GM23338 (cell line): Measurements from ENCODE around the gene SLC2A4RG. TPM values are rescaled to one million over a fixed set of nuclear protein-coding genes. Genes with fewer than 3 reads are reported as not detected.

Experiments
- ATAC-seq: fragments of 200-7000 bp; cut with Tn5 transposase; 3 replicates; pipeline ENCODE4 v1.9.1; 2020
- DNase-seq: peaks from one replicate; pipeline ENCODE4 v3.0.0-alpha.2; 2015; ENCODE audit warnings: low spot score
- H2AFZ ChIP-seq: fragments of 200-600 bp; sonication (generic); 2 replicates; pipeline ENCODE4 v1.8.0; 2016; ENCODE audit warnings: antibody characterized with exemption, mild to moderate bottlenecking, moderate library complexity
- H3F3A ChIP-seq: fragments of 200-600 bp; sonication (generic); replicated peaks from 2 replicates; pipeline ENCODE4 v1.8.0; 2017; ENCODE audit warnings: antibody characterized with exemption, mixed run types, low read depth
- H3K27ac ChIP-seq: fragments of 200-600 bp; sonication (generic); 2 replicates; pipeline ENCODE4 v1.6.1; 2016; ENCODE audit warnings: low read depth
- H3K27me3 ChIP-seq: fragments of 200-600 bp; sonication (generic); 2 replicates; pipeline ENCODE4 v1.8.0; 2016; ENCODE audit warnings: mild to moderate bottlenecking, mixed run types, moderate library complexity; ENCODE audit not compliant: insufficient read depth
- H3K36me3 ChIP-seq: fragments of 200-600 bp; sonication (generic); 2 replicates; pipeline ENCODE4 v1.8.0; 2016; ENCODE audit warnings: mild to moderate bottlenecking; ENCODE audit not compliant: insufficient read depth
- H3K4me1 ChIP-seq: fragments of 200-600 bp; sonication (generic); 2 replicates; pipeline ENCODE4 v1.8.0; 2016; ENCODE audit warnings: mild to moderate bottlenecking, moderate library complexity; ENCODE audit not compliant: insufficient read depth
- H3K4me2 ChIP-seq: fragments of 200-600 bp; sonication (generic); 2 replicates; pipeline ENCODE4 v1.7.1; 2017; ENCODE audit warnings: mixed run types
- H3K4me3 ChIP-seq: fragments of 200-600 bp; sonication (generic); 2 replicates; pipeline ENCODE4 v1.6.1; 2016; ENCODE audit warnings: mixed run types
- H3K79me2 ChIP-seq: fragments of 200-600 bp; sonication (generic); replicated peaks from 2 replicates; pipeline ENCODE4 v1.8.0; 2017; ENCODE audit warnings: mild to moderate bottlenecking; ENCODE audit not compliant: insufficient read depth
- H3K9me2 ChIP-seq: fragments of 200-600 bp; sonication (generic); 2 replicates; pipeline ENCODE4 v1.8.0; 2017; ENCODE audit not compliant: insufficient read depth
- H4K20me1 ChIP-seq: fragments of 200-600 bp; sonication (generic); replicated peaks from 2 replicates; pipeline ENCODE4 v1.8.0; 2017; ENCODE audit warnings: mild to moderate bottlenecking; ENCODE audit not compliant: insufficient read depth
- H3K27ac Mint-ChIP-seq: 2 replicates; pipeline ENCODE4 v1.8.0; 2020; ENCODE audit warnings: inconsistent platforms, mild to moderate bottlenecking, moderate library complexity, mixed read lengths
- H3K27me3 Mint-ChIP-seq: 3 replicates; pipeline ENCODE4 v1.8.0; 2022; ENCODE audit warnings: low read depth, mild to moderate bottlenecking, moderate library complexity, mixed read lengths, inconsistent platforms; ENCODE audit not compliant: insufficient read depth, poor library complexity
- H3K36me3 Mint-ChIP-seq: 3 replicates; pipeline ENCODE4 v1.8.0; 2021; ENCODE audit warnings: low read depth, mild to moderate bottlenecking, inconsistent platforms, moderate library complexity, mixed read lengths
- H3K4me1 Mint-ChIP-seq: 3 replicates; pipeline ENCODE4 v1.8.0; 2020; ENCODE audit warnings: mild to moderate bottlenecking, inconsistent platforms, mixed read lengths
- H3K4me3 Mint-ChIP-seq: 3 replicates; pipeline ENCODE4 v1.8.0; 2021; ENCODE audit warnings: moderate library complexity, mild to moderate bottlenecking, inconsistent platforms, mixed read lengths
- H3K9me3 Mint-ChIP-seq: 3 replicates; pipeline ENCODE4 v1.8.0; 2020; ENCODE audit warnings: moderate library complexity, mild to moderate bottlenecking, inconsistent platforms, mixed read lengths
- CREB1 ChIP-seq: fragments of 250-450 bp; sonication (Bioruptor Pico); IDR thresholded peaks from 2 replicates; pipeline ENCODE4 v1.5.0; 2020; ENCODE audit warnings: low read depth, mild to moderate bottlenecking, moderate library complexity
- CTCF ChIP-seq, 2 experiments: fragments of 200-600 bp in 1 of 2; sonication (generic) in 1 of 2; conservative IDR thresholded peaks; 2 replicates each; pipeline versions ENCODE4 v1.5.1 to v1.6.1; 2016 to 2017; ENCODE audit warnings: antibody characterized with exemption in 2 of 2, low read depth in 2 of 2, mild to moderate bottlenecking in 2 of 2, moderate library complexity in 1 of 2
- ETS1 ChIP-seq: IDR thresholded peaks from 2 replicates; pipeline ENCODE4 v1.6.1; 2016; ENCODE audit warnings: antibody characterized with exemption
- EZH2 ChIP-seq: fragments of 200-600 bp; sonication (generic); IDR thresholded peaks from one replicate; pipeline ENCODE4 v1.8.0; 2017; ENCODE audit warnings: antibody characterized with exemption, mild to moderate bottlenecking, low read depth; ENCODE audit not compliant: unreplicated experiment
- EZH2phosphoT487 ChIP-seq: fragments of 200-600 bp; sonication (generic); IDR thresholded peaks from one replicate; pipeline ENCODE4 v1.8.1; 2018; ENCODE audit warnings: antibody characterized with exemption; ENCODE audit not compliant: unreplicated experiment
- JUNB ChIP-seq: IDR thresholded peaks from one replicate; pipeline ENCODE4 v1.6.1; 2016; ENCODE audit warnings: antibody characterized with exemption; ENCODE audit not compliant: unreplicated experiment
- NANOG ChIP-seq: IDR thresholded peaks from 2 replicates; pipeline ENCODE4 v1.6.1; 2016; ENCODE audit warnings: antibody characterized with exemption, borderline replicate concordance
- POLR2AphosphoS5 ChIP-seq: IDR thresholded peaks from 2 replicates; pipeline ENCODE4 v1.6.1; 2016; ENCODE audit warnings: antibody characterized with exemption, low read depth
- REST ChIP-seq: IDR thresholded peaks from one replicate; pipeline ENCODE4 v1.6.1; 2018; ENCODE audit warnings: antibody characterized with exemption; ENCODE audit not compliant: unreplicated experiment
- STAT1 ChIP-seq: IDR thresholded peaks from one replicate; pipeline ENCODE4 v1.6.1; 2016; ENCODE audit warnings: antibody characterized with exemption; ENCODE audit not compliant: unreplicated experiment
- ZNF114 ChIP-seq: fragments of 250-450 bp; sonication (Bioruptor Pico); IDR thresholded peaks from 2 replicates; pipeline ENCODE4 v1.5.0; 2020; ENCODE audit warnings: mild to moderate bottlenecking, moderate library complexity
- ZNF331 ChIP-seq: fragments of 250-450 bp; sonication (Bioruptor Pico); IDR thresholded peaks from 2 replicates; pipeline ENCODE4 v1.5.0; 2020; ENCODE audit warnings: low read depth, mild to moderate bottlenecking, moderate library complexity
- ZNF462 ChIP-seq: fragments of 250-450 bp; sonication (Bioruptor Pico); IDR thresholded peaks from 2 replicates; pipeline ENCODE4 v1.5.0; 2020; ENCODE audit warnings: mild to moderate bottlenecking, moderate library complexity
- polyA plus RNA-seq: library from polyadenylated mRNA; unstranded; fragments of >200 nt; fragmentation: Nextera tagmentation; extraction: Ambion mirVana; gene quantifications from 2 replicates; pipeline ENCODE4 v1.2.1, GENCODE V29; 2016
- total RNA-seq: library from RNA; depleted of rRNA; stranded (reverse); fragments of >200 nt; shearing (Covaris generic); gene quantifications from 2 replicates; pipeline ENCODE4 v1.2.3, GENCODE V29; 2014

The SLC2A4RG gene
- total and polyA plus RNA-seq, 2 experiments from 2014 or later, result 22.8 to 42.0 TPM

GRCh38 chr20:63771046-63771707, 31.6 kb downstream of the SLC2A4RG start:
- TF ChIP-seq ZNF331 (CRISPR knock-in tag) (no peak), EZH2phosphoT487 (no peak), ETS1 (no peak), CTCF (conservative IDR thresholded peaks at IDR 0.05; ENCODE audit: low read depth in 2 of 2) (no peak), CREB1 (CRISPR knock-in tag) (no peak), EZH2 (no peak), STAT1 (no peak), ZNF114 (CRISPR knock-in tag) (no peak), NANOG (no peak), REST (no peak), ZNF462 (CRISPR knock-in tag) (no peak), JUNB (no peak), POLR2AphosphoS5 (no peak)
- H3K4me3 Mint-ChIP-seq, result no peak overlapping the region
- Histone ChIP-seq H2AFZ (no peak overlapping the region), H3K27me3 (no peaks in the 10 kb centered on the region), H4K20me1 (no peaks in the 10 kb centered on the region), H3K9me2 (no peaks in the 10 kb centered on the region), H3K4me2 (no peak overlapping the region), H3K27ac (no peak overlapping the region), H3F3A (peaks cover 17% of the 10 kb centered on the region; the same call in 1 of the 2 replicates), H3K4me3 (no peak overlapping the region), H3K4me1 (peaks cover 2% of the 10 kb centered on the region; the same call in 1 of the 2 replicates), H3K79me2 (0 out of 2 replicates have a peak, but pooled peaks cover 8% of the 10 kb centered on the region), H3K36me3 (no peaks in the 10 kb centered on the region)
- H3K27ac Mint-ChIP-seq, result no peak overlapping the region
- ATAC-seq (no peak), DNase-seq (no peak)
- H3K4me1 Mint-ChIP-seq, result peaks cover 14% of the 10 kb centered on the region
- peaks cover 10% of the 10 kb centered on the region; the same call in 1 of the 3 replicates for H3K36me3 Mint-ChIP-seq
- H3K9me3 Mint-ChIP-seq, result no peaks in the 10 kb centered on the region; the same call in 2 of the 3 replicates
- peaks cover 14% of the 10 kb centered on the region for H3K27me3 Mint-ChIP-seq
